GM10847 (cell line): ENCODE measurements around the gene TCF12.

Experiments
- POLR2A ChIP-seq: IDR thresholded peaks from 2 replicates; pipeline ENCODE4 v1.6.1; 2011; ENCODE audit not compliant: insufficient read length; ENCODE audit errors: extremely low read depth

TCF12 gene

GRCh38 chr15:56930669-56931313 lies 12.3 kb downstream of the TCF12 start:
- no peak for TF ChIP-seq POLR2A

- TF ChIP-seq POLR2A: no peak
Observed at GRCh38 chr15:56931639-56932508, 13.4 kb downstream of the TCF12 start.

GRCh38 chr15:56933410-56933809 lies 15.0 kb downstream of the TCF12 start:
- no peak for TF ChIP-seq POLR2A

- TF ChIP-seq POLR2A: no peak
Observed at GRCh38 chr15:56933811-56934210, 15.4 kb downstream of the TCF12 start.

- no peak for TF ChIP-seq POLR2A
Observed at GRCh38 chr15:56934269-56934668, 15.8 kb downstream of the TCF12 start.

GRCh38 chr15:56936929-56937328 lies 18.5 kb downstream of the TCF12 start:
- no peak for TF ChIP-seq POLR2A

GRCh38 chr15:56939257-56939656 lies 20.8 kb downstream of the TCF12 start:
- TF ChIP-seq POLR2A: no peak

GRCh38 chr15:56940388-56940787 lies 21.9 kb downstream of the TCF12 start:
- TF ChIP-seq POLR2A: no peak

GRCh38 chr15:56942118-56942517 lies 23.7 kb downstream of the TCF12 start:
- no peak for TF ChIP-seq POLR2A

- no peak for TF ChIP-seq POLR2A
Observed at GRCh38 chr15:56943403-56943802, 25.0 kb downstream of the TCF12 start.

GRCh38 chr15:56944485-56944884 lies 26.0 kb downstream of the TCF12 start:
- no peak for TF ChIP-seq POLR2A

- TF ChIP-seq POLR2A: no peak
Observed at GRCh38 chr15:56946150-56946549, 27.7 kb downstream of the TCF12 start.

GRCh38 chr15:56948000-56948763 lies 29.7 kb downstream of the TCF12 start:
- no peak for TF ChIP-seq POLR2A

GRCh38 chr15:56948764-56949101 lies 30.3 kb downstream of the TCF12 start:
- no peak for TF ChIP-seq POLR2A

GRCh38 chr15:56950979-56951378 lies 32.5 kb downstream of the TCF12 start:
- TF ChIP-seq POLR2A: no peak

- TF ChIP-seq POLR2A: no peak
Observed at GRCh38 chr15:56953790-56954189, 35.3 kb downstream of the TCF12 start.
